H1 (cell line): ENCODE measurements around the gene SPAAR. TPM values are rescaled to one million over a fixed set of nuclear protein-coding genes. Genes with fewer than 3 reads are reported as not detected.

Source experiments
- CTCF ChIA-PET: fragments of 300-600 bp; sonication (Branson Sonifier 250); formaldehyde crosslinking; loops from one replicate; lab custom pipeline; 2021; ENCODE audit not compliant: partially characterized antibody; lab: Charles Lee
- POLR2A ChIA-PET: fragments of 300-600 bp; sonication (Branson Sonifier 250); formaldehyde crosslinking; loops from one replicate; lab custom pipeline; 2021; ENCODE audit warnings: inconsistent platforms; ENCODE audit not compliant: partially characterized antibody; lab: Charles Lee
- DNase-seq, 2 experiments: peaks; one replicate each; pipeline versions ENCODE4 v3.0.0 to v3.0.0-alpha.2; 2010 to 2022; ENCODE audit warnings: low spot score in 2 of 2, low read depth in 1 of 2, mixed read lengths in 1 of 2
- FAIRE-seq: peaks from 2 replicates; lab custom pipeline; 2011; peaks lifted over from hg19 to GRCh38; lab: Jason Lieb, UNC
- H2AFZ ChIP-seq: 2 replicates; pipeline ENCODE4 v1.8.1; 2012; ENCODE audit warnings: low read length, inconsistent platforms
- H2AK5ac ChIP-seq: 2 replicates; pipeline ENCODE4 v1.6.1; 2013; ENCODE audit warnings: low read depth, low read length
- H2BK120ac ChIP-seq: replicated peaks from 2 replicates; pipeline ENCODE3; 2013; ENCODE audit warnings: low read depth, low read length, inconsistent platforms
- H2BK12ac ChIP-seq: 2 replicates; pipeline ENCODE4 v1.6.1; 2013; ENCODE audit warnings: low read depth, low read length
- H2BK15ac ChIP-seq: 2 replicates; pipeline ENCODE4 v1.6.1; 2013; ENCODE audit warnings: low read length
- H2BK20ac ChIP-seq: 2 replicates; pipeline ENCODE4 v1.6.1; 2013; ENCODE audit warnings: low read length
- H2BK5ac ChIP-seq: 2 replicates; pipeline ENCODE4 v1.6.1; 2013; ENCODE audit warnings: low read depth, low read length
- H3K14ac ChIP-seq: 2 replicates; pipeline ENCODE4 v1.6.1; 2013; ENCODE audit warnings: inconsistent platforms; ENCODE audit not compliant: insufficient read length
- H3K18ac ChIP-seq: 2 replicates; pipeline ENCODE4 v1.6.1; 2013; ENCODE audit warnings: low read length; ENCODE audit errors: extremely low read depth
- H3K23ac ChIP-seq: 2 replicates; pipeline ENCODE4 v1.6.1; 2013; ENCODE audit warnings: inconsistent platforms; ENCODE audit not compliant: insufficient read length
- H3K23me2 ChIP-seq: 2 replicates; pipeline ENCODE4 v1.6.1; 2013; ENCODE audit warnings: low read depth, low read length
- H3K27ac ChIP-seq: 2 replicates; pipeline ENCODE4 v1.6.1; 2011; ENCODE audit warnings: low read depth, low read length, inconsistent platforms
- H3K27me3 ChIP-seq, 4 experiments: replicated peaks in 1 of 4; 1 replicate in 1 of 4; 2 replicates in 3 of 4; pipeline versions ENCODE4 v1.6.1 to v1.8.1; 2011 to 2013; ENCODE audit warnings: low read length in 3 of 4, mild to moderate bottlenecking in 3 of 4, inconsistent platforms in 2 of 4, mixed read lengths in 2 of 4, moderate library complexity in 1 of 4; ENCODE audit not compliant: control insufficient read depth in 3 of 4, insufficient read depth in 3 of 4; ENCODE audit errors: extremely low read depth in 1 of 4
- H3K36me3 ChIP-seq, 4 experiments: 2 replicates each; pipeline versions ENCODE4 v1.6.1 to v1.8.1; 2011 to 2013; ENCODE audit warnings: mild to moderate bottlenecking in 4 of 4, low read length in 3 of 4, moderate library complexity in 2 of 4, control low read depth in 1 of 4, inconsistent platforms in 1 of 4; ENCODE audit not compliant: insufficient read depth in 4 of 4, control insufficient read depth in 2 of 4
- H3K4ac ChIP-seq: replicated peaks from 2 replicates; pipeline ENCODE3; 2013; ENCODE audit warnings: low read length, low read depth, mixed read lengths, inconsistent platforms; ENCODE audit not compliant: insufficient read length
- H3K4me1 ChIP-seq, 4 experiments: replicated peaks in 1 of 4; 1 replicate in 1 of 4; 2 replicates in 3 of 4; pipeline versions ENCODE4 v1.6.1 to v1.8.1; 2011 to 2013; ENCODE audit warnings: low read length in 3 of 4, inconsistent platforms in 2 of 4, mixed read lengths in 1 of 4; ENCODE audit not compliant: insufficient read depth in 4 of 4, control insufficient read depth in 3 of 4
- H3K4me2 ChIP-seq, 2 experiments: 2 replicates each; pipeline versions ENCODE4 v1.6.1 to v1.8.1; 2011 to 2013; ENCODE audit warnings: low read depth in 2 of 2, low read length in 2 of 2, control low read depth in 1 of 2, inconsistent platforms in 1 of 2, mild to moderate bottlenecking in 1 of 2; ENCODE audit not compliant: insufficient read depth in 1 of 2
- H3K4me3 ChIP-seq, 4 experiments: fragments of 200-600, 300-600 bp in 1 of 4; sonication (generic), shearing (Covaris generic), sonication (Bioruptor Twin) in 1 of 4; 2 replicates each; pipeline versions ENCODE4 v1.5.1 to v1.8.1; 2011 to 2016; ENCODE audit warnings: low read length in 4 of 4, low read depth in 3 of 4, control low read depth in 2 of 4, inconsistent platforms in 2 of 4, mild to moderate bottlenecking in 2 of 4, mixed read lengths in 1 of 4, moderate library complexity in 1 of 4; ENCODE audit not compliant: insufficient read depth in 2 of 4; ENCODE audit errors: extremely low read depth in 1 of 4
- H3K56ac ChIP-seq: replicated peaks from 2 replicates; pipeline ENCODE3; 2013; ENCODE audit warnings: low read depth, mild to moderate bottlenecking, mixed read lengths, low read length, inconsistent platforms; ENCODE audit not compliant: insufficient read length
- H3K79me1 ChIP-seq: 2 replicates; pipeline ENCODE4 v1.6.1; 2013; ENCODE audit warnings: low read depth, low read length, control low read depth
- H3K79me2 ChIP-seq, 2 experiments: 2 replicates each; pipeline versions ENCODE4 v1.6.1 to v1.8.1; 2012 to 2013; ENCODE audit warnings: low read length in 2 of 2, mild to moderate bottlenecking in 2 of 2, inconsistent platforms in 1 of 2; ENCODE audit not compliant: insufficient read depth in 2 of 2, control insufficient read depth in 1 of 2
- H3K9ac ChIP-seq, 4 experiments: replicated peaks in 1 of 4; 1 replicate in 1 of 4; 2 replicates in 3 of 4; pipeline versions ENCODE4 v1.6.1 to v1.8.1; 2011 to 2013; ENCODE audit warnings: low read depth in 3 of 4, low read length in 3 of 4, control low read depth in 2 of 4, mild to moderate bottlenecking in 2 of 4, moderate library complexity in 2 of 4, inconsistent platforms in 1 of 4; ENCODE audit errors: extremely low read depth in 1 of 4
- H3K9me3 ChIP-seq, 2 experiments: 2 replicates each; pipeline versions ENCODE4 v1.6.1 to v1.8.1; 2012 to 2013; ENCODE audit warnings: mild to moderate bottlenecking in 2 of 2, moderate library complexity in 2 of 2, control low read depth in 1 of 2, inconsistent platforms in 1 of 2, low read depth in 1 of 2, low read length in 1 of 2, mixed read lengths in 1 of 2; ENCODE audit not compliant: insufficient read depth in 2 of 2
- H4K20me1 ChIP-seq, 2 experiments: replicated peaks in 1 of 2; 2 replicates each; pipeline versions ENCODE3 to v1.8.1; 2011 to 2013; ENCODE audit warnings: inconsistent platforms in 2 of 2, low read length in 2 of 2, mild to moderate bottlenecking in 1 of 2; ENCODE audit not compliant: insufficient read depth in 2 of 2, control insufficient read depth in 1 of 2
- H4K5ac ChIP-seq: 2 replicates; pipeline ENCODE4 v1.6.1; 2013; ENCODE audit warnings: low read length, low read depth, mixed read lengths, inconsistent platforms; ENCODE audit not compliant: insufficient read length
- H4K8ac ChIP-seq: 2 replicates; pipeline ENCODE4 v1.8.0; 2013; ENCODE audit warnings: mild to moderate bottlenecking, moderate library complexity, low read length, inconsistent platforms; ENCODE audit not compliant: insufficient read depth; ENCODE audit errors: extremely low read depth
- H4K91ac ChIP-seq: replicated peaks from 2 replicates; pipeline ENCODE3; 2013; ENCODE audit warnings: low read length, mixed read lengths, inconsistent platforms; ENCODE audit not compliant: insufficient read length
- CHD2 ChIP-seq: IDR thresholded peaks from 2 replicates; pipeline ENCODE4 v1.6.1; 2012; ENCODE audit warnings: low read length, improper control_type of control experiment
- JUN ChIP-seq: IDR thresholded peaks from 2 replicates; pipeline ENCODE4 v1.6.1; 2011; ENCODE audit warnings: low read depth, mild to moderate bottlenecking, improper control_type of control experiment, low read length
- POLR2AphosphoS5 ChIP-seq: IDR thresholded peaks from 2 replicates; pipeline ENCODE4 v1.6.1; 2011; ENCODE audit warnings: low read depth, low read length
- WGBS, 2 experiments: shearing (Covaris generic) in 1 of 2; methylation state at CpG; one replicate each; pipeline versions ENCODE4 v1.1.6 to v1.1.7; 2013 to 2015; ENCODE audit warnings: low lambda C conversion rate in 2 of 2, mixed read lengths in 2 of 2, inconsistent platforms in 1 of 2, low coverage in 1 of 2, missing lambda C conversion rate in 1 of 2; ENCODE audit not compliant: insufficient replicate concordance in 2 of 2, insufficient coverage in 1 of 2, insufficient read length in 1 of 2; ENCODE audit errors: extremely low coverage in 1 of 2, missing lambda C conversion rate in 1 of 2; 5-methylcytosine and 5-hydroxymethylcytosine counted together
- polyA plus RNA-seq, 7 experiments: library from polyadenylated mRNA; depleted of rRNA in 3 of 7; stranded (reverse) in 5 of 7; unstranded in 2 of 7; fragments of >200 nt in 5 of 7; fragments of 200-250 nt in 2 of 7; gene quantifications; 1 replicate in 5 of 7; 2 replicates in 1 of 7; 4 replicates in 1 of 7; pipeline versions ENCODE4 v1.2.1 to v1.2.3, GENCODE V29; 2011 to 2013; ENCODE audit warnings: missing spikeins in 2 of 7, mixed read lengths in 2 of 7
- total RNA-seq: library from RNA; stranded (reverse); fragmentation: NEBNext Ultra II Directional; extraction: Animal tissue kit (Norgen Biotek cat#: 25700); gene quantifications from 2 replicates; pipeline ENCODE4 v1.2.1, GENCODE V29; 2021

SPAAR gene
- total and polyA plus RNA-seq, 2 of the 8 experiments (the other 6 are each of a cell fraction or from before 2014, with no cell fraction given), result 0.27 TPM; not detected in 1

- H3K79me2 ChIP-seq, result no peaks in the 10 kb centered on the region
- no peak for FAIRE-seq
- no peak overlapping the region for H3K4ac ChIP-seq
- CTCF ChIA-PET, result interaction anchor here (0.7 to 2.5 kb wide), 7 partner anchors 13 to 208 kb away, joined by 3 to 7 read pairs (median 4); partner anchors contain the start of gene HRCT1
- H2BK5ac ChIP-seq, result no peak overlapping the region
- H3K9ac ChIP-seq, result no peak overlapping the region
- no peak overlapping the region for H2BK20ac ChIP-seq
- H3K9me3 ChIP-seq, result no peaks in the 10 kb centered on the region
- H4K91ac ChIP-seq, result no peak overlapping the region
- H3K27ac ChIP-seq, result no peak overlapping the region
- no peak overlapping the region for H2AK5ac ChIP-seq
- no peak overlapping the region for H3K4me3 ChIP-seq
- H3K23me2 ChIP-seq, result no peaks in the 10 kb centered on the region
- H3K23ac ChIP-seq, result no peak overlapping the region
- H4K20me1 ChIP-seq, result no peaks in the 10 kb centered on the region
- no peak overlapping the region for H2BK12ac ChIP-seq
- H3K56ac ChIP-seq, result no peak overlapping the region
- H2AFZ ChIP-seq, result no peak overlapping the region
- no peak overlapping the region for H3K4me2 ChIP-seq
- no peak overlapping the region for H3K18ac ChIP-seq
- H2BK15ac ChIP-seq, result no peak overlapping the region
- no peak overlapping the region for H2BK120ac ChIP-seq
- no peak overlapping the region for H3K14ac ChIP-seq
- TF ChIP-seq JUN, result no peak
- TF ChIP-seq POLR2AphosphoS5, result no peak
- TF ChIP-seq CHD2, result no peak
- H3K79me1 ChIP-seq, result no peaks in the 10 kb centered on the region
- H4K8ac ChIP-seq, result no peak overlapping the region
- no peak for DNase-seq
- POLR2A ChIA-PET, result interaction anchor here (0.7 kb wide), 1 partner anchor 10 kb away, joined by 4 read pairs; no protein-coding TSS in a partner anchor
- no peaks in the 10 kb centered on the region for H3K27me3 ChIP-seq
- 83% methylated on average over 4 of the region's 4 CpGs; no CpG with 5 or more reads in 1 of the 2 experiments for WGBS, 2 experiments
- no peaks in the 10 kb centered on the region for H3K36me3 ChIP-seq
- H3K4me1 ChIP-seq, result peaks cover 0 to 4% (median 0%) of the 10 kb centered on the region in 4 experiments; a peak in 3 of 7 replicates
- no peak overlapping the region for H4K5ac ChIP-seq
Observed at GRCh38 chr9:35920051-35920620, 10.8 kb downstream of the SPAAR start.
